ENCODE measurements around the gene AK8. TPM values are rescaled to one million over a fixed set of nuclear protein-coding genes. Genes with fewer than 3 reads are reported as not detected.

AK8 gene
- total and polyA plus RNA-seq, 2 donors from 2014 or later, result 6.2 to 6.3 TPM

GRCh38 chr9:132809677-132810271, 68.3 kb downstream of the AK8 start:
- intact Hi-C loops (cut with DNase I), result no loop called here
- TF ChIP-seq CTCF (IDR thresholded peaks at IDR 0.05; ENCODE audit: borderline replicate concordance, extremely low read depth, insufficient read depth), result no peak
- no peaks in the 10 kb centered on the region for H3K27me3 ChIP-seq (ENCODE audit: control insufficient read depth, insufficient read depth, low read length)

GRCh38 chr9:132808645-132809044, 69.4 kb downstream of the AK8 start:
- FAIRE-seq (no peak), DNase-seq (peak in 1 of 5 donors; percentile 36)
- intact Hi-C loops (cut with DNase I), result no loop called here
- H3K27me3 ChIP-seq (ENCODE audit: control insufficient read depth, insufficient read depth, low read length), result no peaks in the 10 kb centered on the region
- H3K36me3 ChIP-seq (ENCODE audit: control insufficient read depth in 2 of 3, insufficient read depth in 3 of 3, low read length in 3 of 3), result no peaks in the 10 kb centered on the region
- H3K27ac ChIP-seq (ENCODE audit: low read depth in 2 of 2, low read length in 2 of 2), result no peak overlapping the region
- TF ChIP-seq CTCF (IDR thresholded peaks at IDR 0.05; ENCODE audit: borderline replicate concordance, extremely low read depth, insufficient read depth), result no peak
- no peak overlapping the region for H3K9ac ChIP-seq (ENCODE audit: low read length in 3 of 3)
- H3K9me3 ChIP-seq (ENCODE audit: control insufficient read depth in 2 of 3, insufficient read depth in 1 of 3, low read length in 3 of 3), result no peaks in the 10 kb centered on the region
- H3K4me3 ChIP-seq (ENCODE audit: low read length in 3 of 3), result no peak overlapping the region
- no peaks in the 10 kb centered on the region for H3K4me1 ChIP-seq (ENCODE audit: control insufficient read depth in 2 of 3, insufficient read depth in 2 of 3, low read depth in 1 of 3, low read length in 3 of 3)

More at GRCh38 chr9:132809677-132810271, 68.3 kb downstream of the AK8 start:
- no peak for FAIRE-seq
- no peaks in the 10 kb centered on the region for H3K9me3 ChIP-seq (ENCODE audit: control insufficient read depth in 2 of 3, insufficient read depth in 1 of 3, low read length in 3 of 3)
- H3K36me3 ChIP-seq (ENCODE audit: control insufficient read depth in 2 of 3, insufficient read depth in 3 of 3, low read length in 3 of 3), result no peaks in the 10 kb centered on the region
- no peak overlapping the region for H3K9ac ChIP-seq (ENCODE audit: low read length in 3 of 3)
- H3K4me3 ChIP-seq (ENCODE audit: low read length in 3 of 3), result no peak overlapping the region
- no peaks in the 10 kb centered on the region for H3K4me1 ChIP-seq (ENCODE audit: control insufficient read depth in 2 of 3, insufficient read depth in 2 of 3, low read depth in 1 of 3, low read length in 3 of 3)
- peak in 1 of 5 donors; percentile 18 for DNase-seq
- H3K27ac ChIP-seq (ENCODE audit: low read depth in 2 of 2, low read length in 2 of 2), result no peak overlapping the region

- H3K27ac ChIP-seq (ENCODE audit: low read depth in 2 of 2, low read length in 2 of 2), result no peak overlapping the region
- FAIRE-seq, result no peak
- no peak overlapping the region for H3K9ac ChIP-seq (ENCODE audit: low read length in 3 of 3)
- no peaks in the 10 kb centered on the region for H3K9me3 ChIP-seq (ENCODE audit: control insufficient read depth in 2 of 3, insufficient read depth in 1 of 3, low read length in 3 of 3)
- no peak overlapping the region for H3K4me3 ChIP-seq (ENCODE audit: low read length in 3 of 3)
- intact Hi-C loops (cut with DNase I), result no loop called here
- no peak for TF ChIP-seq CTCF (IDR thresholded peaks at IDR 0.05; ENCODE audit: borderline replicate concordance, extremely low read depth, insufficient read depth)
- H3K36me3 ChIP-seq (ENCODE audit: control insufficient read depth in 2 of 3, insufficient read depth in 3 of 3, low read length in 3 of 3), result no peaks in the 10 kb centered on the region
- peak in 2 of 5 donors; percentile 38 to 61 for DNase-seq
- no peaks in the 10 kb centered on the region for H3K27me3 ChIP-seq (ENCODE audit: control insufficient read depth, insufficient read depth, low read length)
- H3K4me1 ChIP-seq (ENCODE audit: control insufficient read depth in 2 of 3, insufficient read depth in 2 of 3, low read depth in 1 of 3, low read length in 3 of 3), result no peaks in the 10 kb centered on the region
Measured at GRCh38 chr9:132806723-132807421, 71.2 kb downstream of the AK8 start.
